ENCODE measurements around the gene RAB6B. TPM values are rescaled to one million over a fixed set of nuclear protein-coding genes. Genes with fewer than 3 reads are reported as not detected.

RAB6B gene
- total RNA-seq, 2 experiments from 2014 or later: 3.3 to 4.5 TPM

DNA sequence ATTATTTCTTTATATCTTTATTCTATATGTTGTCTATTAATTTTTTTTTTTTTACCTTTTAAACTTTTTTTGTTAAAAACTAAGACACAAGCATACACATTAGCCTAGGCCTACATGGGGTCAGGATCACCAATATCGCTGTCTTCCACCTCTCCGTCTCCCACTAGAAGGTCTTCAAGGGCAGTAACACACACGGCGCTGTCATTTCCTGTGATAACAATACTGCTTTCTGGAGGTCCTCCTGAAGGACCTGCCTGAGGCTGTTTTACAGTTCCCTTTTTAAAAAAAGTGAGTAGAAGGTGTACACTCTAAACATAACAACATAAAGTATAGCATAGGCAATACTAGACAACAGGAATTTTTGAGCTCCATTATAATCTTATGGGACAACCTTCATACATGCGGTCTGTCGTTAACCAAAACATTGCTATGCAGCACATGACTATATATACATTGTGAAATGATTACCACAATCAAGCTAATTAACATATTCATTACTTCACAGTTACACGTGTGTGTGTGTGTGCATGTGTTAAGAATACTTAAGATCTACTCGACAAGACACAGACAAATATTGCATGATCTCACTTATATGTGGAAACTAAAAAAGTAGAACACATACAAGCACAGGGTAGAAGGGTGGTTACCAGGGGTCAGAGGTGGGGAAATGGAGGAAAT, 20.8 kb downstream of the RAB6B start:
- DNase-seq: no peak
- ChIA-PET POLR2A (interaction anchor here (0.6 kb wide), 1 partner anchor 179 kb away, joined by 4 read pairs; no protein-coding TSS in a partner anchor), CTCF (no interaction called here)
- Mint-ChIP-seq H3K27me3 (peaks cover 21% of the 10 kb centered on the region), H3K4me1 (peaks cover 8% of the 10 kb centered on the region), H3K36me3 (ENCODE audit: low read depth) (no peaks in the 10 kb centered on the region), H3K4me3 (no peak overlapping the region), H3K27ac (no peak overlapping the region), H3K9me3 (peaks cover 5% of the 10 kb centered on the region)

DNA sequence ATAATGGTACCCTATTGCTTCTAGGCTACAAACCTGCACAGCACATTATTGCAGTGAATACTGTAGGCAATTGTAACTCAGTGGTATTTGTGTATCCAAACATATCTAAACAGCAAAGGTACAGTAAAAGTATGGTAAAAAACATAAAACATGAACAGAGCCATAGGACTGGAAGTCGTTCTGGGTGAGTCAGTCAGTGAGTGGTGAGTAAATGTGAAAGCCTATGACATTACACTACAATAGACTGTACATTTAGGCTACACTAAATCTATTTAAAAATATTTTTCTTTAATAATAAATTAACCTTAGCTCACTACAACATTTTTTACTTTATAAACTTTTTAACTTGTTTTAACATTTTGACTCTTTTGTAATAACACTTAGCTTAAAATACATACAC, 21.3 kb downstream of the RAB6B start:
- ChIA-PET POLR2A (interaction anchor here (0.6 kb wide), 1 partner anchor 179 kb away, joined by 4 read pairs; no protein-coding TSS in a partner anchor), CTCF (no interaction called here)
- no peak overlapping the region for H3K27ac Mint-ChIP-seq
- peaks cover 5% of the 10 kb centered on the region for H3K9me3 Mint-ChIP-seq
- no peak for DNase-seq
- no peaks in the 10 kb centered on the region for H3K36me3 Mint-ChIP-seq (ENCODE audit: low read depth)
- H3K27me3 Mint-ChIP-seq: peaks cover 21% of the 10 kb centered on the region
- peaks cover 6% of the 10 kb centered on the region for H3K4me1 Mint-ChIP-seq
- no peak overlapping the region for H3K4me3 Mint-ChIP-seq

DNA sequence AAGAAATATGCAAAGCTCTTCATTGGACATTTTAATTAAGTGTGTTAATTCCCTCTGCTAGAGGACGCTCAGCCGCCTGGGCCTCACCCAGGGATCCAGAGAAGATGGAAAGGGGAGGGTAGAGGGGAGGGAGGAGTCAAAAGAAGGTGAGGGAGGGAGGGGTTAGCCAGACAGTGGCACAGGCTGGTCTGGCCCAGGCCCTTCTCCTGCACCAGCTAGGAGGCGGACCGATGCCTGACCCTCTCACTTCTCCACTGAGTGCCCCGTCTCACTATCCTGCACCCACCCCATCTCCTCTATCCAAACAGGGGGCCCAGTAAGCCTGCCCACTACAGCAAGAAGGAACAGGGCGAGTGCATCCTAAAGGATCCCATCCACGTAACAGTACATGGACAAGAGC, 22.9 kb downstream of the RAB6B start:
- ChIA-PET POLR2A (no interaction called here), CTCF (no interaction called here)
- DNase-seq: no peak
- Mint-ChIP-seq H3K27ac (no peak overlapping the region), H3K4me1 (peaks cover 6% of the 10 kb centered on the region), H3K9me3 (no peaks in the 10 kb centered on the region), H3K4me3 (no peak overlapping the region), H3K27me3 (peaks cover 23% of the 10 kb centered on the region), H3K36me3 (ENCODE audit: low read depth) (no peaks in the 10 kb centered on the region)

DNA sequence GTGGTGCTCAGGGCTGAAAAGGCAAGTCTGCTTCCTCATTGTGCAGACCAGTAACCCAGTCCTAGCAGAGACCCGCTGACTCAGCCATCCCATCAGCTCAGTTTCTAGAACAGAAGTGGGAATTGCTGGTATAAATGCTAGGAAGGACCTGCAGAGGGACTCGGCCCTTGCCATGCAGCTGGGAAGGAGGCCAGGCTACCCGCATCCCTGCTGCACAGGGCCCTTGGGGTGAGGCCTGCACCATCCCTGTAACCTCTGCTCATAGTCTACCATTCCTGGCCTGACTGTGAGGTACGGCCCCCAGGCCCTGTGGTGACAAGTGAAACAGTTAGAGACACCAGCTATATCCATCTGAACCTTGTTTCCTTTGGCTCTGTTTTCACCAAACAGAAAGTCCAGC, 23.5 kb downstream of the RAB6B start:
- H3K27ac Mint-ChIP-seq: no peak overlapping the region
- CTCF ChIA-PET: no interaction called here
- no peaks in the 10 kb centered on the region for H3K9me3 Mint-ChIP-seq
- peaks cover 22% of the 10 kb centered on the region for H3K27me3 Mint-ChIP-seq
- no peak overlapping the region for H3K4me3 Mint-ChIP-seq
- POLR2A ChIA-PET: no interaction called here
- no peak for DNase-seq
- peaks cover 6% of the 10 kb centered on the region for H3K4me1 Mint-ChIP-seq
- no peaks in the 10 kb centered on the region for H3K36me3 Mint-ChIP-seq (ENCODE audit: low read depth)

DNA sequence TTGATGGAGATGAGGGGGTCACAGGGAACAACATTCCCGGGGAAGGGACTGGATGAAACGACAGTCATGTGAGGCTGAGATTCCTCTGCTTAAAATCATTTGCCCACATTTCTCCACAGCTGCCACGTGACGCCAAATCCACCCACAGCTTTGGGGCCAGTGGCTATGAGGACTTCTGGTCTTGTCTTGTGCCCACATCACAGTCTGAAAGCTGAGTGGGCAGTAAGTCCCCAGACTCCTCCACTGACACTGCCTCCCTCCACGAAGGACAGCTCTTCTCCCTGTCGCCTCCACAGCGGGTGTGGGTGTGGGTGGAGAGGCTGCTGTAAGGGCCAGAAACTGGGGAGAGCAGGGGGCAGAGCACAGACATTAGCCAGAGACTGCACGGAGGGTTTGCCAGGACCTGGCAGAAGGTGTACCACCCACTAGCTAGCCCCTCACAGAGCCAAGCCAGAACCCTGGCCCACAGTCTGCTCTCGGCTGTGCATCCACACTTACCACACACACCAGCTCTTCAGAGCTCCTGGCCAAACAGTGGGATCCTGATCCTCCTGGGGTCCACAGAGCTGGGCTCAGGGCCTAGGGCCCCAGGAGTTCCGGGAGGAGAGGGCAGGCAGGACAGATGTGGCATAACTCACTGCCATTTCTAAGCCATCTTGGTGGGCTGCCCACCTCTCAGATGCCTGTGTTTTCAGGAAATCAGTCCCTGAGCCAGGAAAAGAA, 24.2 kb downstream of the RAB6B start:
- DNase-seq: no peak
- ChIA-PET POLR2A (no interaction called here), CTCF (no interaction called here)
- H3K27me3 Mint-ChIP-seq: peaks cover 17% of the 10 kb centered on the region
- H3K27ac Mint-ChIP-seq: no peak overlapping the region
- H3K4me1 Mint-ChIP-seq: peaks cover 6% of the 10 kb centered on the region
- H3K36me3 Mint-ChIP-seq (ENCODE audit: low read depth): no peaks in the 10 kb centered on the region
- H3K4me3 Mint-ChIP-seq: no peak overlapping the region
- no peaks in the 10 kb centered on the region for H3K9me3 Mint-ChIP-seq

DNA sequence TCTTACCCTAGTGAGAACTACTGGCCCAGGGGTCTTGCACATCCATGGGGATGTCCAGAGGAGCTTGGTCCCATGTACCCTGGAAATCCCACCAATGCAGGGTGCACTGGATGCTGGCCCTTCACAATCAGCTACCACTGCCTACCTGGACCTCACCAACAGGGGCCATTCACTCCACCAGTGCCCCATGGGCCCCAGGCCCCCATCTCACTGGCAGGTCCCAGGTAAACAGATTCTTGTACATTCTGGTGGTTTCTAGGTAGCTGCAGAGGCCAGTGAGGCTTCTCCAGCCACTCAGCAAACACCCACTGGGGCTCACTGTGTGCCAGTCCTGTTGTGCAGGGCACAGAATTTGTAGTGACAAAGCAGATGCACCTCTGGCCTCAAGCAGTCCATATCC, 24.9 kb downstream of the RAB6B start:
- Mint-ChIP-seq H3K27ac (no peak overlapping the region), H3K36me3 (ENCODE audit: low read depth) (no peaks in the 10 kb centered on the region), H3K4me1 (peaks cover 6% of the 10 kb centered on the region), H3K27me3 (peaks cover 10% of the 10 kb centered on the region), H3K9me3 (no peaks in the 10 kb centered on the region), H3K4me3 (no peak overlapping the region)
- no peak for DNase-seq
- ChIA-PET POLR2A (no interaction called here), CTCF (no interaction called here)

DNA sequence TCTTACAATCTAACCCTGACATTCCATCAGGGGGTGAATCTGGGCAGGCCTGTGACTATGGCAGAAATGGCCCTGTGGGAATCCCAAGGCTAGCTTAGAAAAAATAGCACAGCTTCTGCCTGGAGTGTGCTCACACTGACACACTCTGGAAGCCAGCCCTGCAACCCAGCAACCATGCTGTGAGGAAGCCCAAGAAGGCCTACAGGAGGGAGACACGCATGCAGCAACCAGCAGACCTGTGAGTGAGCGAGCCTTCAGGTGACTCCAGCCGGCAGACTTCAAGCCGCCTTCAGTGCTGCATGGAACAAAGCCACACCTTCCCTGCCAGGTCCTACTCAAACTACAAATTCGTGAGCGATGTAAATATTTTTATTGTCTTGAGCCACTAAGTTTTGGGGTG, 26.1 kb downstream of the RAB6B start:
- no peak for DNase-seq
- Mint-ChIP-seq H3K36me3 (ENCODE audit: low read depth) (no peaks in the 10 kb centered on the region), H3K4me1 (peaks cover 4% of the 10 kb centered on the region), H3K27me3 (peaks cover 5% of the 10 kb centered on the region), H3K27ac (no peak overlapping the region), H3K4me3 (no peak overlapping the region), H3K9me3 (no peaks in the 10 kb centered on the region)
- ChIA-PET CTCF (no interaction called here), POLR2A (no interaction called here)

DNA sequence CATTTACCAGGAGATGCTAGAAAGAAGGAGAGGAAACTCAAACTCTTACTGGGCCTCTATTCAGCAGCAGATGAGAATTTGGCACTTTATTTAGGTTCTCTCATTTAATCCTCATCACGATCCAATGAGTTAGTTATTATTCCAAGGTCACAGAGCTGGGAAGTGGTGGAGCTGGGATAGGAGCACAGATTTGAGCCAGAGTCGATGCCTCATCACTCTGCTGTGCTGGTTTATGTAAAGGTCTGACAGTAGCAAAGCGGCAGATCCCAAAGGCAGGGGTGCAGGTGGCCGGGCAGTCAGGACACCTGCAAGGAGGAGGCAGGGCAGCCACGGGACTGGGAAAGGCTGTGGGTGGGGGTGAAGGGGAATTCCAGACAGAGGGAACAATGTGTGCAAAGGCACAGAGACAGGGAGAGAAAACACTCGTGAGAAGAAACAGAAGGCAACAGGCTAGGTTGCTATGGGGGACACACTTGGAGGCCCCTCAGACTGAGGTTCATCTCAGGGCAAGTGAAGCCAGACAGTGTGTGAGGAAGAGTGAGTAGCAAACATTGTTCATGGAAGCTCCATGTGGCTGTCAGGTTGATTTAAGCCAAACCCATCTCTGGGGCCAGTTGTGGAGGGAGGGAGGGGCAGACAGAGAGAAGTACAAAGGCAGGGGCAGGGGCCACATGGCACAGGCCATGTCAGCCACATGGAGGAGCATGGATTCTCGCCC, 26.8 kb downstream of the RAB6B start:
- Mint-ChIP-seq H3K27ac (no peak overlapping the region), H3K9me3 (no peaks in the 10 kb centered on the region), H3K4me3 (no peak overlapping the region), H3K4me1 (peaks cover 1% of the 10 kb centered on the region), H3K36me3 (ENCODE audit: low read depth) (no peaks in the 10 kb centered on the region), H3K27me3 (peaks cover 7% of the 10 kb centered on the region)
- ChIA-PET CTCF (no interaction called here), POLR2A (no interaction called here)
- DNase-seq: no peak

DNA sequence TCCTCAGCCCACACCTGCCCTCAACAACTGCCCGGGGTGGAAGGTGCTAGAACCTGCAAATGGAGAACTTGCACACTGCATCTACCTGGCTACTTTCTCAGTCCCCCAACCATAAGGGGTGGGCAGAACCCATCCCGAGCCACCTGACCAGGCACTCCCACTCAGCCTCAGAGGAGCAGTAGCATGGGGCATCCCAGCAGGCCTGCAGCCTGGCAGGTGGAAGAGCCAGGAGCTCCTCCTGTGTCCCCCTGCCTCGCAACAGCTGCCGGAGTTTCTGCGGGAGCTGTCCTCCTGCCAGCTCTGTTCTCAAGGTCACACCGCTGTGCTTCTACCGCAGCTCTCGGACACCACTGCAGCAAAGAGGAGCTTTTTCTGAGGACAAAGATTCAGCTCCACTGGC, 27.5 kb downstream of the RAB6B start:
- H3K4me3 Mint-ChIP-seq: no peak overlapping the region

DNA sequence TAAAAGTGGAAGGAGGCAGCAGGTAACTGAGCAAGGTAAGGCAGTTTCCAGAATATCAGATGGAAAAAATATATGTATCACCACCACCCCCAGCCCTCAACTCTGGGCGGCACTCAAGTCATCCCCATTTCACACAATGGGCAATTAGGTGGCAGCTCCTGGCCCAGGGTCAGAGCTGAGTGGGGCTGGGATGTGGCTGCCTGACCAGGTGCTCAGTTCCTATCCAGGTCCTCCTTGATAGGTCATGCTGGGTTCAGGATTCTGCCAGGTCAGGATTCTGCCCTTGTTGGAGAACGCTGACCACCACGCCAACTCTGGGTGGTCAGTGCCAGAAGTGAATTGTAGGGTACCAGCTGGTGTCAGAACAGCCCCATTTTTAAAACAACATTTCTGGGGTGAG, 29.5 kb downstream of the RAB6B start:
- no peaks in the 10 kb centered on the region for H3K9me3 Mint-ChIP-seq
- H3K4me1 Mint-ChIP-seq: no peaks in the 10 kb centered on the region
- no peak for DNase-seq
- POLR2A ChIA-PET: no interaction called here
- H3K36me3 Mint-ChIP-seq (ENCODE audit: low read depth): no peaks in the 10 kb centered on the region
- H3K4me3 Mint-ChIP-seq: no peak overlapping the region
- H3K27ac Mint-ChIP-seq: no peak overlapping the region
- CTCF ChIA-PET: no interaction called here
- H3K27me3 Mint-ChIP-seq: peaks cover 7% of the 10 kb centered on the region

More for the DNA sequence above, 27.5 kb downstream of the RAB6B start:
- Mint-ChIP-seq H3K27me3 (peaks cover 7% of the 10 kb centered on the region), H3K36me3 (ENCODE audit: low read depth) (no peaks in the 10 kb centered on the region), H3K9me3 (no peaks in the 10 kb centered on the region), H3K27ac (no peak overlapping the region), H3K4me1 (no peaks in the 10 kb centered on the region)
- no peak for DNase-seq
- ChIA-PET CTCF (no interaction called here), POLR2A (no interaction called here)

DNA sequence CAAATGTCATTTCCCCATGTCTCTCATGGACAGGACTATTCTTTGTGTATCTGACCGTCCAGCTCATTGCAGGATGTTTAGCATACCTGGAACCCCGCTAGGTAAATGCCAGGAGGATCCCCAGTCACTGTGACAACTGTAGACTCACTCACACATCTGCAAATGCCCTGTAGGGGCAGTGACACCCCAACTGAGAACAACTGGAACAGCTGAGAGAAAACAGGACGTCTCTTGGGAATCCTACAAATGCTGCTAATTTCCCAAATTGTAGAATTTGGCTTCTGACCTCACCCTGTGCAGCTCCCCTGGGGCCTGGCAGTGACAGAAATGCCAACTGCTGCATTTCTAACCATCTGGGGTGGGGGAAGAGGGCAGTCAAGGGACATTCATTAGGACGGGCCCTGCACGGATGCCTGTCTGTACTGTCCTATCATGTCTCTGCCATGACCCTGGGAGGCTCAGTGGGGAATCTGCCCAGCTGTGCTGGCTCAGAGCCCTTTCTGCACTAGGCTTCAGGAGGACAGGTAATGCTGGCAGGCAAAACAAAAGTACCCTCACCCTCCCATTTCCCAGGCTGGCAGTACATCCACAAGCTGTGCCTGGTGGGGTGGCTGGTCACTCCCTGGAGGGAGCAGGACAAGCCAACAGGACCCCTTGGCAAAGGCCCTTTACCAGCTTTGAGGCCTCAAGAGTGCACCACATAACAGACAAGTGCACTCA, 30.4 kb downstream of the RAB6B start:
- Mint-ChIP-seq H3K27ac (no peak overlapping the region), H3K4me1 (no peaks in the 10 kb centered on the region), H3K4me3 (no peak overlapping the region), H3K9me3 (no peaks in the 10 kb centered on the region), H3K36me3 (ENCODE audit: low read depth) (no peaks in the 10 kb centered on the region), H3K27me3 (peaks cover 7% of the 10 kb centered on the region)
- ChIA-PET POLR2A (no interaction called here), CTCF (no interaction called here)
- no peak for DNase-seq

DNA sequence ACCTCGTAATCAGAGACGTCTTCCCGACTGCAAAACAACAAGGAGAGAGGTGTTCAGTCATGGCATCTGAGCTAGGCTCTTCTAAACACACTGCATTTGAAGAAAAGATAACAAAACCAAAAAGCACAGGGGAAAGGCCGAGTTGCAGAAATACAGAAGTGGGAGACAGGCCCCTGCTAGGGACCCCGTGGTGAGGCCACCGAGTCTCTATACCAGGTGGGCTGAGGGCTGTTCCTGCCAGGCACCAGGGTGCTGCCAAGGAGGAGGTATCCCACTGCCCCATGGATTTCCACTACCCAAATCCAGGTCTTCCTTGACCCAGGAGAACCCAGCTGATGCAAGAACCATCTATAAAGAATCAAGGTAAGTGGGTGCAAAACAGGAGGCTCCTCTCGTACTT, 31.1 kb downstream of the RAB6B start:
- Mint-ChIP-seq H3K27ac (no peak overlapping the region), H3K9me3 (no peaks in the 10 kb centered on the region), H3K4me3 (no peak overlapping the region), H3K36me3 (ENCODE audit: low read depth) (no peaks in the 10 kb centered on the region), H3K27me3 (peaks cover 7% of the 10 kb centered on the region), H3K4me1 (no peaks in the 10 kb centered on the region)
- CTCF ChIA-PET: no interaction called here
- POLR2A ChIA-PET: no interaction called here
- no peak for DNase-seq

DNA sequence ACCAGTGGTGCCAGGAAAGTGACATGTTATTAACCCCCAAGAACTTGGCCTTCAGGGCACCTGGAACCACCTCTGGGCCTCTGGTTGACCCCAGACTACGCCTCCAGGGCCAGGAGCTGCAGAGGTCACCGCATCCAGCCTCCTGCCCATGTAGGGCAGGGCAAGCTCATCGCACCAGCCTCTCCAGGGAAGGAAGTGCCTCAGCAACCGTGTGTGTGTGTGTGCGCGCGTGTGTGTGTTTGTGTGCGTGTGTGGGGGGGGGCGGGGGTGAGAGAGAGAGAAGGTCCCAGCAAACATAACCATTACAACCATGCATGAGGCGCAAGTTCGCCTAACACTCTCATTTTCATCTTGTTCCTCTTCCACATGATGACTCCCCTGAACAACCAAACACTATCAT, 31.8 kb downstream of the RAB6B start:
- ChIA-PET CTCF (no interaction called here), POLR2A (no interaction called here)
- H3K27ac Mint-ChIP-seq: no peak overlapping the region
- H3K27me3 Mint-ChIP-seq: peaks cover 5% of the 10 kb centered on the region
- no peak for DNase-seq
- H3K4me3 Mint-ChIP-seq: no peak overlapping the region
- H3K36me3 Mint-ChIP-seq (ENCODE audit: low read depth): no peaks in the 10 kb centered on the region
- H3K9me3 Mint-ChIP-seq: no peaks in the 10 kb centered on the region
- no peaks in the 10 kb centered on the region for H3K4me1 Mint-ChIP-seq

Measured in activated CD4-positive, alpha-beta memory T cell treated with anti-CD3 and anti-CD28 coated beads, Interleukin-2, amount 10 ng/mL, durations not matched to agents 7 days and 5 days (primary cell).